Smooth muscle cell of the pulmonary artery (primary cell): Measurements from ENCODE around the gene APELA. TPM values are rescaled to one million over a fixed set of nuclear protein-coding genes. Genes with fewer than 3 reads are reported as not detected.

Experiments used
- total RNA-seq: library from RNA; depleted of rRNA; stranded (reverse); fragments of >200 nt; gene quantifications from 2 replicates; pipeline ENCODE4 v1.2.3, GENCODE V29; 2014

APELA gene, protein sequence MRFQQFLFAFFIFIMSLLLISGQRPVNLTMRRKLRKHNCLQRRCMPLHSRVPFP
- not detected in 2 replicates for total RNA-seq

GRCh38 chr4:164876700-164877324 lies at the start of gene APELA:
APELA (plus strand) TSS chr4:164877178; CDS start chr4:164877332, 154 bp downstream.

Other genes starting within 250 kb of the APELA start
- not detected in 2 replicates for gene SMIM31, start 123.0 kb upstream of the APELA start, total RNA-seq
- gene TRIM61, start 100.5 kb downstream of the APELA start, total RNA-seq = 0.99 and 3.0 TPM in 2 replicates
- gene TRIM60, start 154.8 kb downstream of the APELA start, total RNA-seq = not detected in 2 replicates
- not detected in 2 replicates for gene TRIM75, start 176.7 kb downstream of the APELA start, total RNA-seq
- gene TMEM192, start 235.7 kb downstream of the APELA start, total RNA-seq = 8.1 and 8.3 TPM in 2 replicates